ENCODE measurements around the gene CTNNBL1.

Gene CTNNBL1

DNA sequence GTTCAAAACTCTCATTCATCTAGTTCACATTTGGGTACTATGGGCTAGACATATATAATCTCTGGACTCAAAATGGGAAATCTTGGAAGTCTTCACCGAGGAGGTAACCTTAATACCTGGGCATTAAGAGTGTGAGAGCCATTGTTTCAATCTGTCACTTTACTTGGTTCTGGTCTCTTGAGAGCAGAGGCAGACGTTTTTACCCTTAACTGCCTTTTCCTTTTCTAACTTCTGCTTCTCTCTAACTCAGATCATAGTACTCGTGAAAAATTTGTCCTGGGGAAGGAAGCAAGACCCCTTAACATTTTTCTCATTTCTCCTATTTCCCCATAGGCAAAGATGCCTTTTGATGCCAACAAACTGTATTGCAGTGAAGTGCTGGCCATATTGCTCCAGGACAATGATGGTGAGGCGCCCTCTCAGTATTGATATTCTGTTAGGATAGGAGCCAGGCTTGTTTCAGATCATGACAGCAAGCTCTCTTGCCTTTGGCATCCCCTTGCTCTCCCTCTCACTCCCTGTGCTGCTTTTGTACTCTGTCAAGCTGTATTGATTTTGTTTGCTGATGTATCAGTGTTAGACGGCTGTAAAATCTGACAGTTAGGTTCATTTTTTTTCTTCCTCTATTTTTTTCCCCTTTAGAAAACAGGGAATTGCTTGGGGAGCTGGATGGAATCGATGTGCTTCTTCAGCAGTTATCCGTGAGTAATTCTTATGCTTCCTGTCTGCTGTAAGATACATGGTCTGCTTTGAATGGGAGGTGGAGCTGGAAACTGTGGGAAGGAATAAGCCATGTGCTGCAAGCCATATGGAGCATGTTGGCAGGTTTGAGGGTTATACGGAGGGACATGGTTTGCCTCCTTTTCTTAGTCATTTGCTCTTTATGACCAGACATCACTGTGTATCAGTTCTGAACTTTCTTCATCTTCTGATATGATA lies 83.5 kb downstream of the CTNNBL1 start:
- peak in 1 of 2 experiments; percentile 12 for DNase-seq

- no peak for DNase-seq
These were observed 84.3 kb downstream of the CTNNBL1 start for GRCh38 chr20:37777988-37778659.

DNA sequence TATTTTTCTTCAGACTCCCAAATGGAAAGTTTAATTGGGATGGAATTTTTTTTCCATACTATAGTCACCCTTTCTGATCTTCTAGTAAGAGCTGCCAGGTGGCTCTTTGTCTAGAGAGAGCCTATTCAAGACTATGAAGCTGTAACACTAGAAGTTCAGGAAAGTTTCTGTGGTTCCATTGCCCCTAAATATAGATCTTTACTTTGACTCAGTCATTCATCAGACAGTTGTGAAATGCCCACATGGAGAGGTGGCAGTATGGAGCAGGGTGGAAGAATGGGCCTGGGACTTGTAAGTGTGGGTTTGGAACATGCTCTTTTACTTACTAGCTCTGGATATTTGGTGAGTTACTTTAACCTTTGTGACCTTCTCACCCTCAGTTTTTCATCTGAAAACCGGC lies 87.8 kb downstream of the CTNNBL1 start:
- DNase-seq: no peak

DNA sequence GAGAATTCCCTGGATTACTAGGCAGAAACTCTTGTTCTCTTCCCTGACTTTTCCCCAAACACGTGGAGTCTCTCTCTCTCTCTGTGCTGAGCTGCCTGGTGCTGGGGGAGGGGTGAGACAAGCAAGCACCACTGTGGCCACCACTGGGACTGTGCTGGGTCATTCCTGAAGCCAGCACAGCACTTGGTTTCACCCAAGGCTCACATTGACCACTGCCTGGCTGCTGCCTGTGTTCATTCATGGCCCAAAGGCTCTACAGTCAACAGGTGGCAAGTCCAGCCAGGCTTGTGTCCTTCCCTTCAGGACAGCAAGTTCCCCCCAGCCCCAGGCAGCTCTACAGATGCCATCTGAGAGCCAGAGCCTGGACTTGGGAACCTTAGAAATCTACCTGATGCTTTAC lies 92.2 kb downstream of the CTNNBL1 start:
- no peak for DNase-seq

GRCh38 chr20:37789408-37789807 lies 95.6 kb downstream of the CTNNBL1 start:
- no peak for DNase-seq

DNA sequence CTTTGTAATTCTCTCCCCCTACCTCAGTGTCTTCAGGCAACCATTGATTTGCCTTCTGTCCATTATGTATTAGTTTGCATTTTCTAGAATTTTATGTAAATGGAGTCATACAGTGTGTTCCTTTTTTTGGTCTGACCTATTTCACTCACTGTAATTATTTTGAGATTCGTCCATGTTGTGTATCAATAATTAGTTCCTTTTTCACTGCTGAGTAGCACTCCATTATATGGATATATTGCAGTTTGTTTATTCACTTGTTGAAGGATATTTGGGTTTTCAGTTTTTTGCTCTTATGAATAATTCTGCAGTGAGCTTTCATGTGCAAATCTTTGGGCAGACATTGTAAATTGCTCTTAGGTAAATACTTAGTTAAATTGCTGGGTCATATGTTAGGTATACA lies 97.1 kb downstream of the CTNNBL1 start:
- DNase-seq: no peak

- DNase-seq: no peak
These were observed 102.3 kb downstream of the CTNNBL1 start for GRCh38 chr20:37796121-37796520.

DNA sequence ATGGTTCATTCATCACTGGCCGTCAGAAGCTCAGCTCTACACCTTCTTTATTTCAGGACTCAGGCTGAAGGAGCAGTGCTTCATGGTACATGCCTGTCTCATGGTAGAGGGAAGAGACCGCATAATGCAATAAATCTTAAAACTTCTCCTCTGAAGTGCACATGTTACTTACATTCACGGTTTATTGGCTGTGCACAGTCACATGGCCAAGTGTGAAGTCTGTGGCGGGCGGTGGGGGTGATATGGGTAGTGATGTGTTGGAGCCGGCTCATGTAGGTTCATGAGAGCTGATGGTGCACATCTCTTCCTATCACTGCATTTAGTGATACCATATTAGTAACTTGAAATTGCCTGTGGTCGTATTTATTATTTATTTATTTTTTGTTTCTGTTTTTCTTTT lies 102.9 kb downstream of the CTNNBL1 start:
- DNase-seq: no peak

DNA sequence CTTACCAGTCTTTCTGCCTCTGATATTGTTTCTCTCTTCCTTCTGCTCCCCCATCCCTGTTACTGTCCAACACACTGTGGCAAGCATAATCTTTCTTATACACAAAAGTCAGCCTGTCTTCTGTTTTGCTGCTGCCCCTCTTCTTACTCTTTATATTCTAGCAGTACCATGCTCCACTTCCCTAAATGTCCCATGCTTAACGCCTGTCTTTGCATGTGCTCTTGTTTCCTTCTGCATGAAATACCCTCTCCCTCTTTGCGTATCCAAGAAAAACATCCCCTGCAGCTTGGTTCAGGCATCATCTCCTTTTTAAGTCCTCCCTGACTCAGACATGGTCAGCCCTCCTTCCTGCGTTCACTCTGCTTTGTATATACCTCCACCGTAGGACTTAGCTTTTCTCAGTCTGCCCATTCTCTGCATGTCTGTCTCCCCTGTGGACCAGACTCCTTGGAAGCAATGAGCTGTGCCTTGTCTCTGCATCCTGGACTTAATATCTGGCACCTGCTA lies 103.9 kb downstream of the CTNNBL1 start:
- no peak for DNase-seq

GRCh38 chr20:37798312-37798711 lies 104.5 kb downstream of the CTNNBL1 start:
- DNase-seq: no peak

DNA sequence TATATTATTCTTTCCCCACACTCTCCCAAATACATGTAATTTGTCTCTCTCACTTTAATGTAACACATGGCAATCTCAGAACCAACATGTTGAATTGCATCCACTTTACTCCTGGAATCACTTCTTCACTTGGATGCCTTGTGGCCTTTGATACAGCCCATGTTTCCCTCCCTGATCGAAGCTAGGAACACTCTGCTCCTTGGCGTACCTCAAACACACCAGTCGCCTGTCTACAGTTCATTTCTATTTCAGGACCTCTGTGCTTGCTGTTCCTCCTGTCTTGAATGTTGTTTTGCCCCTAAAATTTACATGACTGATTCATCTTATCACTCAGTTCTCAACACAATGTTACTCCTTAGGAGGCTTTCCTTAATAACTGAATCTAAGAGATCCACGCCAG lies 106.8 kb downstream of the CTNNBL1 start:
- DNase-seq: no peak

DNA sequence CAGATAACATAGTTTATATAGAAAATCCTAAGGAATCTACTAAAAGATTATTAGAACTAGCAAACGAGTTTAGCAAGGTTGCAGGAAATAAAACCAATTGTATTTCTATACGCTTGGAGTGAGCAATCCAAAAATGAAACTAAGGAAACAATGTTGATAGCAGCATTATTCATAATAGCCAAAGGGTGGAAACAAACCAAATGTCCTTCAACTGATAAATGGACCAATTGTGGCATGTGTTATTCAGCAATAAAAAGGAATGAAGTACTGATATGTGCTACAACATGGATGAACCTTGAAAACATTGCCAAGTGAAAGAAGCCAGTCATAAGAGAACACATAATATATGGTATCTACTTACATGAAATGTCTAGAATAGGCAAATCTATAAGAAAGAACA lies 108.1 kb downstream of the CTNNBL1 start:
- no peak for DNase-seq

DNA sequence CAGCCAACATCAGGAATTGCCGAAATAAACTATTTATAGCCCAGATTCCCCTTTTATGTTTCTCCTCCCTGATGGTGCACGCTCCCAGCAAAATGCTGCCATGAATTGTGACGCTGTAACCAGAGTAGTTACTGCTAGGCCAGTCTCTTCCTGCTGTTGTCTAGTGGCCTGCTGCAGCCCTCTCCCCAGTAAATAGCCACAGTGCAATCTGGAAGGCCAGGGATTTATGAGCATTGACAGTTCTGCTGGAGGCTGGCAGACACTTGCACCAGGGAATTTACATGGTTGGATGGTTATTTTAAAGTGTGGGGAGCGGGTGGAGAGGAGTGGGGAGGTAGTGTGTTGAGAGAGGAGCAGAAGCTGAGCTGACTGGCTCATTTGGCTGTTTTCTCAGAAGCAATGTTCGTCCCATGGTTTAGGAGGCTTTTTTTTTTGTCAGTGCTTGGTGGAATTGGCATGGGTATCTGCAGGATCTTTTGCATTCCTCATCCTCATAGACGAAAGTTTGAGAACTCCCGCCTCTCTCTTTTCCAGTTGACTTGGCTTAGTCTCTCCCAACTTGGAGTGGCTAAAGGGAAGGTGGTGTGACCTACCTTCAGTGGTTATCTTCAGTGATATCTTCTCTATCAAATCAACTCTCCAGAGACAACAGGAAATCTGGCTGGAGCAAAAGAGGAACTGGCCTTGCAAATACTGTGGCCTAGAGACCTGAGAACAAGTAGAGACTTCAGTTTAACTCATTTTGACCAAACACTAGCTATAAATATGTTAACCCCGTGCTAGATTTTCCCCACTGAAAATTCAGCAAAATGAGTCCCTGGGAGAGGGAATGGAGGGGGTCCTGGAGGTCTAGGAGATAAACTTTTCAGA lies 109.8 kb downstream of the CTNNBL1 start:
- DNase-seq: no peak

DNA sequence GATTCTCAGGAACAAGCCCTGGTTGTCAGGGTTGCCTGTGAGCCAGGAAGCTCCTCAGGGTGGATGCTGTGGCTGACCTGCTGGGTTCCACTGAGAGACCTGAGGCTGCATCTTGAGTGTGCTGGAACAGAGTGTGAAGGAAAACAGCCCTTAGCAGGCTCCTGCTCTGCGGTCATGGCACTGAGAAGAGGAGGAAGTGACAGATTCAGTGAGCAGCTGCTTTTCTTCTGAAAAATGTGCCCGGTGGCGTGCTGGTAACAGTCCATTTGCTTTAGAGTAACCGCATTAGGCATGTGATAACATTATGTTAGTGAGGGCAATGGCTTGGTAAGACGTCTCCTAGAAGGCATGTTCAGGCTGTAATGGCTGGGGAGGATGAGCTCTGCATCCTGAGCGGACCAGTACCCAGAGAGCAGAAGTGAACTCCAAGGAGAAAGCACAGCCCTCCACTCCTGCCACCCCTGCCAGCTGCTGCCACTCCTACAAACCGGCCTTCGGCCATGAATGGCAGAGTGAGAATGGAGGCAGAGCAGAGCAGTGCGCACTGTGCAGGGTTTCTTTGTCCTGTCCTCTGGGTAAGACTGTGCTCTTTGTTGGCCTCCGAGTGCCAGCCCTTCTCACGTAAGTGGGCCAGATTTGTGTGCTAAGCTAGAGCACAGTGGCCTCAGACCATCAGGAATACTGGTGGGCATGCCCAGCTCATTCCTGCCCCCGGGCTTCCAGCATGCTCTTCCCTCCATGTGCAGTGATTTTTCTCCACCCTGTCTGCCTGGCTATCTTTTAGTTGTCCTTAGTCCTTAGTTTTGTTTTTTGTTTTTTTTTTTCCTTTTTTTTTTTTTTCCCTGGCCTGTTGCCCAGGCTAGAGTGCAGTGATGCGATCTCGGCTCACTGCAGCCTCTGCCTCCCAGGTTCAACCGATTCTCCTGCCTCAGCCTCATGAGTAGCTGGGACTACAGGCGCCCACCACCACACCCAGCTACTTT lies 111.0 kb downstream of the CTNNBL1 start:
- DNase-seq: no peak

GRCh38 chr20:37807471-37808232 lies 113.8 kb downstream of the CTNNBL1 start:
- no peak for DNase-seq

DNA sequence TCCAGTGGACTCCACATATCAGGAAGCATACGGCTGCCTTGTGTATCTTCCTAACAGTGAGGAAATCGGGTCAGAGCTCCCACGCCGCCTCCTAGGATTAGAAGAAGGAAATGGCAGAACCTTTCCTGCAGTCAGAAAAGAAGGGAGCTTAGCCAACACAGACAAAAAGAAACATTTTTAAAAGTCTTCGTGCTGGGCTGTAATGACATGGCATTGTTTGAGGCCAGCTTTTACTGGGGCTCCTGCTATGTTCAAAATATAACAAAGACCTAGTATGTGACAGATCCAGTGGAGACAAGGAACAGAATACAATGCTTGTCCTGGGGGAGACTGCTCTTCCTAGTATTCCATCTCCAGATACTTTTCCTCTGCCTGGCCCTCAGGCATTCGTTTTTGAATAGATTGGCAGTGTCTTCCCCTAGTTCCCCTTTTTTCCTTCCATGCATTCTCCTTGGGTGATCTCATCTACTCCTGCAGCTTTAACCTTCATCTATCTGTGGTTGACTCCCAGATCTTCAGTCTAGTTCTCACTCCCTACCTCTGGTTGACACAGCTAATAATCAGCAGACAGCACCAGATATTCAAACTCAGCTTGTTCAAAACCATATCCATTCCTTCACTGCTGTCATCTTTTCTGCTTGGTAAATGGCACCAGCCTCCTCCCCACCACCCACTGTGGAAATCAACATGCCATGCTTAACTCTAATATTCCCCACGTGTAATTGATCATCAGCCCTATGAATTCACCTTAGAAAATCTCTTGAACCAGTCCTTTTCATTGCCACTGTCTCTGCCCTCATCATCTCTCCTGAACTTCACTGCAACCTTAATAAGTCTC lies 114.6 kb downstream of the CTNNBL1 start:
- no peak for DNase-seq

DNA sequence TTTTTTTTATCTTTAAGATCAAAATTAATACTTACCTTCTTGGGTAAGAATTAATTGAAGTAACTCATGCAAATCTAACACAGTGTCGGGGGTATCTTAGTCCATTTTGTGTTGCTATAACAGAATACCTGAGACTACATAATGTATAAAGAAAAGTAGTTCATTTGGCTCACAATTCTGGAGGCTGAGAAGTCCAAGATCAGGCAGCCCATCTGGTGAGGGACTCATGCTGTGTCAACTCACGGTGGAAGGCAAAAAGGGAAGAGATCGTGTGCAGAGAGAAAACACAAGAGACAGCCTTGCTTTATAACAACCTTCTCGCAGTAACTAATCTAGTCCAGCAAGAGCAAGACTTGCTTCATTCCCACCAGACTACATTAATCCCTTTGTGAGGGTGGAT lies 116.2 kb downstream of the CTNNBL1 start:
- no peak for DNase-seq

DNA sequence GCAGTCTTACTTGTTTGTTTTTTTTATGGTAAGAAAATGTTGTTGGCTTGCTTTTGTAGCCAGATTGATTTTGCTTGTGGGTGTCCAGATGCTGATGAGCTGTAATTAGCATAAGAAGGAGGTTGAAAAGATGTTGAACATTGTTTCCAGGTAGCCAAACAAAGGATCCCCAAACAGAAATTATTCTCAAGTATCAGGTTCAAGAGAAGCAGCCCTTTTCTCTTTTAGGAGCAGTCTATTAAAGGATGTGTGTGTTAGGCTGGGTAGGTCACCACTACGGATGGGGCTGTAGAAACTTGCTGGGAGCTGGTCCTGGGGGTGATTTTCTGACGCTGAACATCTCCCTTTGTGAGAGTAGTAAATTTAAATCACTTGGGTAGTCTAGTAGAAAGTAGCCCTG lies 122.2 kb downstream of the CTNNBL1 start:
- no peak for DNase-seq

DNA sequence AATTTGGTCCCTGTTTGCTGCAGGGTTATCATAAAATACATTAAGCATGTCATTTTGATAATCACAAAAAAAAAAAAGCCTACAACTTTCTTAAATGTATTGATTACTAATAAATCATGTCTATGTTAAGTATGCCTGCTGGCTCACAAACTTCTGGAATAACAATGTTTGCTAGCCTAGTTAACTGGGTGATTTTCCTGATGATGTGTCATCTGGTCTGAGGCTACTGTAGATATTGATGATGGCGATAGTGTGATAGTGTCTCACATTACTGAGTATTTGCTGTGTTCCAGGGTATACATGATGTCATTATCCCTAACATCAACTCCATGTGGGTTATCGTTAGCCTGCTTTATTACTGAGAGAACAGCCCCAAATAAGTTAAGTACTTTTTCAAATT lies 122.9 kb downstream of the CTNNBL1 start:
- no peak for DNase-seq

DNA sequence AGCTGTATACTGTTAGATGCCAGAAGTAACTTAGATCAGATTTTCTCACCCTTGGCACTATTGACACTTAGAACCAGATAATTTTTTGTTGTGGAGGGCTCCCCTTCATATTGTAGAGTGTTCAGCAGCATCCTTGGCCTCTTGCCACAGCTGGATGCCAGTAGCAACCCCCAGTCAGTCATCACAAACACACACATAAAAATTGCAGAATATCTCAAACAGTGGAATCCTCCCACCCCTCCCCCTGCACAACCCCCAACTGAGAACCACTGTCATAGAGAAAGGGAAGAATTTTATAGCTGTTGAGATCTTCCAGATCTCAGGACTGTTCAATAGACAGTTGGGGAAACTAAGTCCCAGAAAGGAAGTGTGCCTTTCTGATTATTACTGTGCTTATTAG lies 127.9 kb downstream of the CTNNBL1 start:
- DNase-seq: no peak
